AG20443 (cell line): ENCODE measurements around the gene COX4I1.
"Not testable (repeated sequence)": the region's sequence is repeated elsewhere in the genome, so short reads cannot be mapped to it uniquely, and the experiment has no call there.

Experiments used
- DNase-seq: peaks from one replicate; pipeline ENCODE4 v3.0.0; 2012; ENCODE audit warnings: low spot score, mixed read lengths

The COX4I1 gene

GRCh38 chr16:85824161-85825135, 25.0 kb downstream of the COX4I1 start:
- no peak for DNase-seq

- no peak for DNase-seq
Observed at GRCh38 chr16:85825326-85825725, 25.8 kb downstream of the COX4I1 start.

GRCh38 chr16:85826686-85827247, 27.3 kb downstream of the COX4I1 start:
- DNase-seq = no peak

- DNase-seq = no peak
Observed at GRCh38 chr16:85828166-85828565, 28.7 kb downstream of the COX4I1 start.

GRCh38 chr16:85829171-85829719, 29.8 kb downstream of the COX4I1 start:
- no peak for DNase-seq

- DNase-seq = no peak
Observed at GRCh38 chr16:85829751-85830445, 30.4 kb downstream of the COX4I1 start.

- DNase-seq = no peak
Observed at GRCh38 chr16:85830821-85831220, 31.3 kb downstream of the COX4I1 start.

GRCh38 chr16:85832570-85833218, 33.2 kb downstream of the COX4I1 start:
- no peak for DNase-seq

- no peak for DNase-seq
Observed at GRCh38 chr16:85833219-85833920, 33.9 kb downstream of the COX4I1 start.

- no peak for DNase-seq
Observed at GRCh38 chr16:85834741-85835140, 35.2 kb downstream of the COX4I1 start.

GRCh38 chr16:85835227-85835751, 35.8 kb downstream of the COX4I1 start:
- DNase-seq = no peak

GRCh38 chr16:85835956-85836705, 36.6 kb downstream of the COX4I1 start:
- no peak for DNase-seq

- DNase-seq = no peak
Observed at GRCh38 chr16:85836706-85837582, 37.4 kb downstream of the COX4I1 start.

GRCh38 chr16:85837654-85838053, 38.2 kb downstream of the COX4I1 start:
- not testable (repeated sequence) for DNase-seq

- no peak for DNase-seq
Observed at GRCh38 chr16:85838381-85838780, 38.9 kb downstream of the COX4I1 start.

GRCh38 chr16:85838876-85839585, 39.5 kb downstream of the COX4I1 start:
- no peak for DNase-seq

GRCh38 chr16:85839681-85840240, 40.3 kb downstream of the COX4I1 start:
- no peak for DNase-seq

GRCh38 chr16:85840395-85840794, 40.9 kb downstream of the COX4I1 start:
- DNase-seq = no peak
